ENCODE measurements around the gene GLRA3. TPM values are rescaled to one million over a fixed set of nuclear protein-coding genes. Genes with fewer than 3 reads are reported as not detected.

Gene GLRA3
- total RNA-seq, 1 donor: not detected

DNA sequence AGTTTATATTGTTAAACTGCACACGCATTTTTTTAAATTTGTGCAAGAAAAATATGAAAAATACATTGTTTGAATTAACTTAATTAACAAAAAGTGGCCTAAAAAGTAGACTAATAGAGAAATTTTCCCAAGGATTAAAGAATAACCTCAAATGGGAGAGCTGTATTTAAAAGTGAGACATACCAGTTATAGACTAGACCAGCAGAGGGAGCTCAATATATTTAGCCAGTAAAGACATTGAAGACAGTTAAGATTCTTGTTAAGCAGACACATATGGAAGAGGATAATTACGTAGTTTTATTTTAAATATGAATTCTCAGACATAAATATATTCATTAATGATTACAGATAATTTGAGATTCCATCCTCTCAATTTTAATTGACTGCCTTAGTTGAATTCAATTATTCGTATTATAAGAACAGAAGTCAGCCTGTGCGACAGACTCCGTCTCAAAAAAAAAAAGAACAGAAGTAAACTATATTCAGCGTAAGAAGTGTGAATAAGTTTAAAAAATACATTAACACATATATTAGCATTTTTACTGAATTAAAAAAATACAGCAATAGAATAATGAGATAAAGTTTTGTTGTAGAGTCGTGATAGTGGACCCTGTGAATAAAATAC, 64.8 kb downstream of the GLRA3 start:
- H3K27me3 ChIP-seq (ENCODE audit: insufficient read depth, low read length): no peaks in the 10 kb centered on the region
- no peaks in the 10 kb centered on the region for H3K9me3 ChIP-seq (ENCODE audit: low read depth, low read length)
- no peak overlapping the region for H3K4me3 ChIP-seq (ENCODE audit: low read length)
- H3K4me1 ChIP-seq (ENCODE audit: insufficient read depth, low read length): no peaks in the 10 kb centered on the region

DNA sequence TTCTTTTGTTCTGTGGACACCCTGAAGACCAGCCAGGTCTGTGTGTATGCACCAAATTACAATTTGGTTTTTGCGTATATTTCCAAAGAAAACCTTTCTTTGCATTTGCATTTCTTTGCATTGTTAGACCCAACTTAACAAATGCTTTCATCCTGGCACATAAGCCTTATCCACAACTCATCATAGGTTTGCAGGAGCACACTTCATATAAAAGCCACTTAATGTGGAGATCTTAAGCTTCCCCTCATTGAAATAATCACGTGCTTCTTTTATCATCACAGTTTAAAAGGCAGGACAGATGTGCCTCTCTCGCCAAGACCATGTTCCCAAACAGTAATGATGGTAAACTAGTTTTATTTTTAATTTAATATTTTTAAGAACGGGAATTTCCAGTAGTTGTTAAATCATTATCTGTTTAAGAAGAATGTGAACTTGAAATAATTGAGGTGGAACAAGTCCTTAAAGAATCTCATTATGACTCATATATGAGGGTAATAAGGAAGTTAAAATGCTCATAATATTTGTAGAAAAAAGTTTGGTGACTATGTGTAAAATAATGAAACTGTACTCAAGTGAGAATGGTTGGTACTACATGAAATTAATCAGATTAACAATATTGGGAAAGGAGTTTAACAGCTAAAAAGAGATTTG, 65.5 kb downstream of the GLRA3 start:
- Histone ChIP-seq H3K4me1 (ENCODE audit: insufficient read depth, low read length) (no peaks in the 10 kb centered on the region), H3K4me3 (ENCODE audit: low read length) (no peak overlapping the region), H3K27me3 (ENCODE audit: insufficient read depth, low read length) (no peaks in the 10 kb centered on the region), H3K9me3 (ENCODE audit: low read depth, low read length) (no peaks in the 10 kb centered on the region)

DNA sequence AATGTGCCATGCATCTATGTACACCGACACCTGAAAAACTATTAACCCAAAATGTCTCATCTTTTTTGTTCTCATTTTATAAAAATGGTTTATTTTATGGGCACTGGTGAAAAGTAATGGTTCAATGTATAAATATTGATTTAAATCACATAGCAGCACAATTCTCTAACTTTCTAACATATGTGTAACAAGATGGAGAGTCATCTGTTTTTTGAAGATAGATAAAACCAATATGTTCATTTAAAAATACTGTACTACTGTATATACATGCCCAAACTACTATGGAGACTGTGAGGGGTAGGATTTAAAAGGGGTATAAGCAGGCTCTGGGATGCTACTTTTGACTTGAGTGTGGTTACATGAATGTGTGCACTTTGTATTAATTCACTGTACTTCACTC, 67.6 kb downstream of the GLRA3 start:
- Histone ChIP-seq H3K4me1 (ENCODE audit: insufficient read depth, low read length) (no peaks in the 10 kb centered on the region), H3K27me3 (ENCODE audit: insufficient read depth, low read length) (no peaks in the 10 kb centered on the region), H3K9me3 (ENCODE audit: low read depth, low read length) (no peaks in the 10 kb centered on the region), H3K4me3 (ENCODE audit: low read length) (no peak overlapping the region)

DNA sequence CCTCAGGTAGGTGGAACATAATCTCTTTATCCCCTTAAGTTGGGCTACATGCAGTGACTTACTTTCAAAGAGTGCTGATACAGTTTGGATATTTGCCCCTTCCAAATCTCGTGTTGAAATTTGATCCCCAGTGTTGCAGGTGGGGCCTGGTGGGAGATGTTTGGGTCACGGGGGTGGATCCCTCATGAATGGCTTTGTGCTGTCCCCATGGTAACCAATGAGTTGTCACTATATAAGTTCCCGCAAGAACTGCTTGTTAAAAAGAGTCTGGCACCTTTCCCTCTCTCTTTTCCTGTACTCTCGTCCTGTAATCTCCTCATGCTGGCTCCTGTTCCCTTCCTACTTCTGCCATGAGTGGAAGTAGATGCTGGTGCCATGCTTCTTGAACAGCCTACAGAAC, 71.3 kb downstream of the GLRA3 start:
- H3K9me3 ChIP-seq (ENCODE audit: low read depth, low read length): no peaks in the 10 kb centered on the region
- no peaks in the 10 kb centered on the region for H3K27me3 ChIP-seq (ENCODE audit: insufficient read depth, low read length)
- no peaks in the 10 kb centered on the region for H3K4me1 ChIP-seq (ENCODE audit: insufficient read depth, low read length)
- H3K4me3 ChIP-seq (ENCODE audit: low read length): no peak overlapping the region

DNA sequence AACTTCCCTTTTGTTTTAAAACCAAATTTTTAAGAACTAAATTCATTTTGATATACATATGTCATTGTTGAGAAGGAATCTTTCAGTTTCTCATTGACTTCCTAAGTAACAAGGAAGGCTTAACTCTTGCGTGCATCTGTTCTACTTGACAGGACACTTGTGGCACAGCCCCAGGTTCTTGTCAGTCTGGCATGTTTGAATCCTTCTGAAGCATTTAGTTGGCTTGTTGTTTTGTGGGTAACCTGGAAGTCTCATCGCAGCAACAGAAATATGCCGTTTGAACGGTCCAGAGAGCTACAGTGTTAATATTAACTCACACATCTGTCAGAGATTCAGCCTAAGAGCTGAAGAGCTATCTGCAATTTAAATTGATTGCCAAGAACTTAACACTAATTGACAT, 76.0 kb downstream of the GLRA3 start:
- no peaks in the 10 kb centered on the region for H3K4me1 ChIP-seq (ENCODE audit: insufficient read depth, low read length)
- H3K27me3 ChIP-seq (ENCODE audit: insufficient read depth, low read length): no peaks in the 10 kb centered on the region
- H3K4me3 ChIP-seq (ENCODE audit: low read length): no peak overlapping the region
- H3K9me3 ChIP-seq (ENCODE audit: low read depth, low read length): no peaks in the 10 kb centered on the region

DNA sequence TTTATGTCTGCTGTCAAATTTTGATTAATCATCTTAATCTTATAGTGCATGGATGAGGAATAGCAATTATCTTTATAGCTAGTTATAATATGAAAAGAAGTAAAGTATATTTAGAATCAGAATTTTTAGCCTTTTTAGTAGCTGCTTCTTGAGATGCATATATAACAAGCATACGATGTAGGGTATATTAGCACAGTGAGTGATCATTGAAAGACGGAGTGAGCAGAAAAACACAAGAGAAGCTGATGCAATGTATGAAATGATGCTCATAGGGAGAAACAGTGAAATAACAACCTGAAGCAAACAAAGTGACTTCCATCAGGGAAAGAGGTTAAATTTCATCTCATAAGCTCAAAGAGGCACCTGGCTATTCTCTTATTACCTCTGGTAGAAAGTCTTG, 77.0 kb downstream of the GLRA3 start:
- no peaks in the 10 kb centered on the region for H3K9me3 ChIP-seq (ENCODE audit: low read depth, low read length)
- no peaks in the 10 kb centered on the region for H3K27me3 ChIP-seq (ENCODE audit: insufficient read depth, low read length)
- no peak overlapping the region for H3K4me3 ChIP-seq (ENCODE audit: low read length)
- H3K4me1 ChIP-seq (ENCODE audit: insufficient read depth, low read length): no peaks in the 10 kb centered on the region

DNA sequence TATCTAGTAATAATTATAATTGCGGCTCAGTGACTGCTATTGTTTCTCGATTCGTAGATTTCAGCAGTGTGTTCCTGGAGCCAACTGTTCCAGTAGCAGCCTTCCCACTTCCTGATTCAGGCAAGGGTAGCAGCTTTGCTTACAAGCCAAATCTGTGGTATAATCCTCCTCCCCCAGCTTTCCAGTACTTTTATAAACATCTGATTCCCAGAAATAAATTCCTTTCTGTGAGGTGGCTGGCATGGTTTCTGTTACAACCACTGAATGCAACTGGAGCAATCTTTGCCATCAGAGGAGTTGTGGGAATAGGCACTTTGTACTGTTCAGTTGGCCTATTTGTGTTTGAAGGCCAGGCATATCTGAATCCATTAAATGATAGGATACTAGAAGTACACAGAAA, 80.0 kb downstream of the GLRA3 start:
- H3K4me3 ChIP-seq (ENCODE audit: low read length): no peak overlapping the region
- H3K9me3 ChIP-seq (ENCODE audit: low read depth, low read length): no peaks in the 10 kb centered on the region
- no peaks in the 10 kb centered on the region for H3K27me3 ChIP-seq (ENCODE audit: insufficient read depth, low read length)
- no peaks in the 10 kb centered on the region for H3K4me1 ChIP-seq (ENCODE audit: insufficient read depth, low read length)

DNA sequence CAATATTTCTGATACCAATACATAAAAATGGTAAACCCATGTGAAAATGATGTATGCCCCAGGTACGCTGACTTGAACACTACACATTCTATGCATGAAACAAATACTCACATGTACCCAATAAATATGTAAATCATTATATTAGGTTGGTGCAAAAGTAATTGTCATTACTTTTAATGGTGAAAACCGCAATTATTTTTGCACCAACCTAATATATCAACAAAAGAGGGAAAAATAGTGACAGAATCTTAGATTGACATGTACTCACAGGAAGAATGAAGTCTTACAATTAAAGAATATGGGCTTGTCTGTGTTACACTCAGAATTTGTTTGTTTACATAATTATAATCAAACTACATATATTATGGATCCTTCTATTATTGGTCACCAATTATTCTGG, 82.3 kb downstream of the GLRA3 start:
- H3K4me1 ChIP-seq (ENCODE audit: insufficient read depth, low read length): no peaks in the 10 kb centered on the region
- H3K4me3 ChIP-seq (ENCODE audit: low read length): no peak overlapping the region
- H3K9me3 ChIP-seq (ENCODE audit: low read depth, low read length): peaks cover 5% of the 10 kb centered on the region
- no peaks in the 10 kb centered on the region for H3K27me3 ChIP-seq (ENCODE audit: insufficient read depth, low read length)

DNA sequence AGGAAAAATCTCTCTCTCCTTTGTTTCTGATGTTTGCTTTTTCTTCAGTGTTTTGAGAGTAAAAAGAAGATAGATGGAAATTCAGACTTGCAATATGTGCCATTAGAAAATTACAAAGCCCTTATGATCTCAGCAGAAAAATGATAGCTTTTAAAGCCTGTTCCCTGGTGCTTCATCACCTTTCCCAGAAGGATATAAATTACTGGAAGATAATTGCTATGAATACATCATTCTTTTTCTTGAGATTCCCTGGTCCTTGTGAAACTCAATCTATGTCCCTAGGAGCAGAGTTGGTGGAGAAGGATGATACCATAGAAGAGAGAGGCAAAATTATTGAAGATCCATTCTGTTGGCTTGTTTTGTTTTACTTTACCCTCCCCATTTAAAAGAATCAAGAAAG, 86.5 kb downstream of the GLRA3 start:
- no peaks in the 10 kb centered on the region for H3K27me3 ChIP-seq (ENCODE audit: insufficient read depth, low read length)
- peaks cover 5% of the 10 kb centered on the region for H3K9me3 ChIP-seq (ENCODE audit: low read depth, low read length)
- H3K4me1 ChIP-seq (ENCODE audit: insufficient read depth, low read length): no peaks in the 10 kb centered on the region
- no peak overlapping the region for H3K4me3 ChIP-seq (ENCODE audit: low read length)

DNA sequence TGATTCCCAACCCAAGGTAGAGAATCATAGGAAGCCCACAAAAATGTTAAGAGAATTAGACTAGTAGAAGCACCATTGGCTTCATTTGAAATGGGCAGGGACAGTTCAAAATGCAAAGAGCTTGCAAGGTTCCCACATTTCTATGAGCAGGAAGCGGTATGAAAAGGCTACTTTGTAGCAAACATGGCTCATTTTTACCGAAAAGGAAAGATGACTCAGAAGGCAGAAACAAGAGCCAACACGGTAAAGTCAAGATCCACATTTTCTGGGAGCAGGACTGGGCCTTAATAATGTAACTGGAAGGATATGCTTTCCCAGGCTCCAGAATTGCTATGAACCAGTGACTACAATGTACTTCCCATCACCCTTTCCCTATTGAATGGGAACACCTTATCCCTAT, 89.5 kb downstream of the GLRA3 start:
- peaks cover 5% of the 10 kb centered on the region for H3K9me3 ChIP-seq (ENCODE audit: low read depth, low read length)
- H3K4me1 ChIP-seq (ENCODE audit: insufficient read depth, low read length): no peaks in the 10 kb centered on the region
- no peak overlapping the region for H3K4me3 ChIP-seq (ENCODE audit: low read length)
- H3K27me3 ChIP-seq (ENCODE audit: insufficient read depth, low read length): no peaks in the 10 kb centered on the region

DNA sequence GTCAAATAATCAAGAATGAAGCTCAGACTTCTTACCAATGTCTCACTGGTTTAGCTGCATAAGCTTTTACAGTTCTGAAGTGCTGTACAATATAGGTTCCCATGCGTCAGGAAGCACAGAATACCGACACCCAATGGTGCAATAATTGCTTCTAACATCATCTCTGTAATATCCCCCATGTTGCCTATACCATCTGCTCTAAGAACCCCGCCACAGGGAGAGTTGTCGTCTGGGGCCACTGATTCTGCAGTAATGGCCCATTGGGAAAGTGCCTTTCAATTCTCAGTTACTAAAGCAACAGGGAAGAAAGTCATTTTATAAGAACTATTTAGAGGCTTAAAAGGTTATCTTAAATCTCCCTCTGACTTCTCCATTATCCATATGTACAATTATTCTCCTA, 94.9 kb downstream of the GLRA3 start:
- no peak overlapping the region for H3K4me3 ChIP-seq (ENCODE audit: low read length)
- no peaks in the 10 kb centered on the region for H3K4me1 ChIP-seq (ENCODE audit: insufficient read depth, low read length)
- no peaks in the 10 kb centered on the region for H3K9me3 ChIP-seq (ENCODE audit: low read depth, low read length)

DNA sequence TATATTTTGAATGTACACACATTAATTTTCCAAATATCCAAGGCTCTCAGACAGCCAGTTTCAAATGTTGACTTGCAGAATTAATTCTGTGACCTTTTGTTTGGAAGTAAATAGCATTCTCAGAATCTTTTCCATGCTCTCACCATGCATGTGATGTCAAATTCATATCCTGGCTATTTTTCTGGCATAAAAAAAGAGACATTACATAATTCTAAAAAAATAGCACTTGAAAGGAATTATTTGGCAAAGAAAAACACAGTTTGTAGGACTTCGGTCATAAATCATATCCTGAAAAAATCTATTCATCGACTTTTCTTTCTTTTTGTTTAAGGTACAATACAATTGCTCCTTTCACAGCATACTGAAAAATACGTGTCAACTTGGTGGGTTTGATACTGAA, 111.2 kb downstream of the GLRA3 start:
- no peaks in the 10 kb centered on the region for H3K9me3 ChIP-seq (ENCODE audit: low read depth, low read length)
- no peak overlapping the region for H3K4me3 ChIP-seq (ENCODE audit: low read length)
- H3K27me3 ChIP-seq (ENCODE audit: insufficient read depth, low read length): no peaks in the 10 kb centered on the region
- no peaks in the 10 kb centered on the region for H3K4me1 ChIP-seq (ENCODE audit: insufficient read depth, low read length)

More for the DNA sequence above, 94.9 kb downstream of the GLRA3 start:
- no peaks in the 10 kb centered on the region for H3K27me3 ChIP-seq (ENCODE audit: insufficient read depth, low read length)

DNA sequence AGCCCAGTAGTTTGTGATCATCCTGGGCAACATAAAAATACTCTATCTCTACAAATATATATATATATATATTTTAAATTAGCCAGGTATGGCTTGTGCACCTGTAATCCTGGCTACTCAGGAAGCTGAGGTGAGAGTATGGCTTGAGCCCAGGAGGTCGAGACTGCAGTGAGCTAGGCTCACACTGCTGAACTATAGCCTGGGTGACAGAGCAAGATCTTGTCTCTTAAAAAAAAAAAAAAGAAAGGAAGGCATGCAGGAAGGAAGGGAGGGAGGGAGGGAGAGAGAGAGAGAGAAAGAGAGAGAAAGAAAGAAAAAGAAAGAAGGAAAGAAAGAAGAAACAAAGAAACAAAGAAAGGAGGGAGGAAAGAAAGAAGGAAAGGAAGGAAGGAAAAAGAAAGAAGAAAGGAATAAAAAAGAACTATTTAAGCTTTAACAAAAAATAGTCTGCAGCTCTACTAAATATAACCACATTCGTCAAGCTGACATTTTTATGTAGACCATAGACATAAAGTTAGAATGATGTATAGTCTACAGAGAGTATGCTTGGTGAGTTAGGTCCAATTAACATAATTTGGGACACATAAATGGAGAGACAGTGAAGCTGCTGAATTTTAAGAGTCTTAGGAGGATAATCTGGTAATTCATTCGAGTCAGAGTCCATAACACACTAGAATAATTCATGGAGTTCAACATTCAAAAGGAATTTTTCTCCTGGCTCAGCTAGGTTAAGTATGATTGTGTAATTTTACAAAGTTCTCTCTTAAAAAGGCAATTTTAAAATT, 111.9 kb downstream of the GLRA3 start:
- no peaks in the 10 kb centered on the region for H3K9me3 ChIP-seq (ENCODE audit: low read depth, low read length)
- H3K27me3 ChIP-seq (ENCODE audit: insufficient read depth, low read length): no peaks in the 10 kb centered on the region
- no peaks in the 10 kb centered on the region for H3K4me1 ChIP-seq (ENCODE audit: insufficient read depth, low read length)
- H3K4me3 ChIP-seq (ENCODE audit: low read length): no peak overlapping the region

DNA sequence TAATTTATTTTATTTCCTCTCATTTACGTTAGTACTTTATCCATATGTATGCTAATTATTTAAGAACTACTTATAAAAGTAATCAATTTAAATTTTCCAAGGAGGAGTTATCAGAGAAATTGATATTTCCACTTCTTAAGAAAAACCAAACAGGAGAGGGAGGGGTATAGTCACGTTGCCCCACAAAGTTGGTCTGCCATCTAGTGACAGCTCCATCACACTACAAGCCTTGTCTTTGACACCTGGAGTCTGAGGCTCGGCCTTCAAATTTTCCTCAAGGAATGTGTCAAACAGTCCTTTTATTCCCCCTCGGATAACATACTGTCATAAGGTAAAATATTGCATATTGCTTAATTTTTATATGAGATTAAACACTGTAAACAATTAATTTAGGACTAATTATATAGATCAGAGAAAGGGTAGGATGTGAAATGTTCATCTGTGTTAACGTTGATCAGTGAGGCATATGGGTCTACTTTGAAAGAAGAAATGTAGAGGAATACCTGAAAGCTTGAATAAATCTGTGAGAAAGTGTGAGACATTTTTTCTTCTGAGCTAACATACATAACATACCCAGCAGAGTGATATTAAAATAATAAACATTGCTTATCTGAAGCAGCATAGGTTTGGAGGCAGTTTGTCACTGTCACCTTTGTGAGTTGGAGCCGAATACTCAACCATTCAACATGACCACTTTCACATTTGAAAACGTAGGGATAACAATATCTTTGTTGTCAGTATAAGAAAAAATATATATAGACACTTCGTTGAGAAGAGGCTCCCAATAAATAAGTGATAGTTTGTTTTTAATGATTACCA, 114.4 kb downstream of the GLRA3 start:
- H3K4me3 ChIP-seq (ENCODE audit: low read length): no peak overlapping the region
- no peaks in the 10 kb centered on the region for H3K9me3 ChIP-seq (ENCODE audit: low read depth, low read length)
- no peaks in the 10 kb centered on the region for H3K4me1 ChIP-seq (ENCODE audit: insufficient read depth, low read length)
- H3K27me3 ChIP-seq (ENCODE audit: insufficient read depth, low read length): no peaks in the 10 kb centered on the region

DNA sequence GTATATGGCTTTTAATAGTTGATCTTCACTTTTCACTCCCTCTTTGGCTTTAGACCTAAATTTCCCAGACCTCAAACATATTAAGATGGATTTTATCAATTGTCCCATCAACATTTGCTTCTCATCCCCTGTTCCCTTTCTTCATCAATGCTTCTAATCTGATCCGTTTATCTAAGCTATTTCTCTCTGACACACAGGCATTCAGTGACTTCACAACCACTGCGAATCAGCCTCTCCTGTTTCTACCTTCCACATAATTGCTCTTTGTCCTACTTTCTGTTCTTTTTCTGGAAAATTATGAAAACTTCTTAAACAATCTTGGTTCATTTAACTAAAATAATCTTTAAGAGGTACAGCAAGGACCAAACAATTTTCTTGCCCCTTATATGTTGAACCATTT, 115.2 kb downstream of the GLRA3 start:
- no peaks in the 10 kb centered on the region for H3K27me3 ChIP-seq (ENCODE audit: insufficient read depth, low read length)
- no peak overlapping the region for H3K4me3 ChIP-seq (ENCODE audit: low read length)
- no peaks in the 10 kb centered on the region for H3K4me1 ChIP-seq (ENCODE audit: insufficient read depth, low read length)
- H3K9me3 ChIP-seq (ENCODE audit: low read depth, low read length): no peaks in the 10 kb centered on the region

Measured in mononuclear cell (primary cell).